Sciatic nerve (tissue), 2 donors: ENCODE measurements around the gene NGEF. TPM values are rescaled to one million over a fixed set of nuclear protein-coding genes. Genes with fewer than 3 reads are reported as not detected.

Experiments used
- ATAC-seq: fragments of 200-7000 bp; cut with Tn5 transposase; one replicate; pipeline ENCODE4 v1.9.1; 2020; ENCODE audit warnings: mild to moderate bottlenecking, moderate library complexity
- DNase-seq: peaks from one replicate; pipeline ENCODE4 v3.0.0-alpha.2; 2020; ENCODE audit warnings: low spot score
- intact Hi-C: fragments of 100-400 bp; cut with DNase I; formaldehyde crosslinking; loops from one replicate; pipeline ENCODE4 v1.14.2; 2022
- total RNA-seq: library from RNA; stranded (reverse); fragmentation: NEBNext Ultra II Directional; extraction: Animal tissue kit (Norgen Biotek cat#: 25700); gene quantifications from one replicate; pipeline ENCODE4 v1.2.1, GENCODE V29; 2021
- donor health status: DM: no; HTN: no; CAD: no.
- donor health status: DM: no; HTN: no; CAD: no.

Gene NGEF
- total RNA-seq, 1 donor from 2014 or later = 17.5 TPM

DNA sequence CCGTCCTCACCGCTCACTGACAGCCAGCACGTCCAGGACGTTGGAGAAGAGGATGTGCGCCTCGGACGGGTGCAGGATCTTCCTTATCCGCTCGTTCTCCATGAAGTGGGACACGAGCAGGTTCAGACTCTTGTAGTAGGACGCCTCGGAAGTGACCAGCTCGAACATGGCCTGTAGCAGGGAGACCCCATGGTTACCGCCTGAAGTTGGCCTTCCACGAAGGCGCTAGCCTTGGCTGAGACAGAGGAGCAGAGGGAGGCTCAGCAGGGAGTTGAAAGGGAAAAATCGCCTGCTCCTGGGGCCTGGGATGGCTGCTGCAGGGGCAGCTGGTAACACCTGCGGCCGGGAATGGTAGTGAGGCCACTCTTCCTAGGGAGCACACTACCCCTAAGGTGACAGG lies 118.3 kb downstream of the NGEF start:
- ATAC-seq (no peak), DNase-seq (no peak)
- intact Hi-C loops = no loop called here

- intact Hi-C loops = no loop called here
- no peak for ATAC-seq
- no peak for DNase-seq
Measured at GRCh38 chr2:232894251-232894650, 118.8 kb downstream of the NGEF start.

DNA sequence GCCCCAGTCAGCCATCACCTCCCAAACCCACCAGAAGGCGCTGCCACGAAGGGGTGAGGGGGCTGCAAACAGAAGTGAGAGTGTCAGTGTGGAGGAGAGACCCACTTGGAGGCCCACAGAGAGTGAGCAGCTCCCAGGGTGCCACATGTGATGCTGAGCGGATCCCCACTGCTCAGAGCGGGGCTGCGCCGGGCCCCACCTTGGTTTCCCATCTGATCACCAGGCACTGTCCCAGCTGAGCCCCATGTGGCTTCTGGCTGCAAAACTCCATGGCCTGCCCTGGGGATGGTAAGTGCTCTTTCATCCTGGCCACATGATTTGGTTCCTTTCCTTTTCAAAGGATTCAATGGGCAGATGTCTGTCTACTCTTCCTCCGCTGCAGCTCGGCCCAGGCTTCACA lies 119.2 kb downstream of the NGEF start:
- intact Hi-C loops = no loop called here
- DNase-seq (no peak), ATAC-seq (no peak)

- no peak for ATAC-seq
- no peak for DNase-seq
- intact Hi-C loops = no loop called here
Measured at GRCh38 chr2:232892843-232893242, 120.2 kb downstream of the NGEF start.

- ATAC-seq (no peak), DNase-seq (no peak)
- intact Hi-C loops = no loop called here
Measured at GRCh38 chr2:232892221-232892620, 120.8 kb downstream of the NGEF start.

DNA sequence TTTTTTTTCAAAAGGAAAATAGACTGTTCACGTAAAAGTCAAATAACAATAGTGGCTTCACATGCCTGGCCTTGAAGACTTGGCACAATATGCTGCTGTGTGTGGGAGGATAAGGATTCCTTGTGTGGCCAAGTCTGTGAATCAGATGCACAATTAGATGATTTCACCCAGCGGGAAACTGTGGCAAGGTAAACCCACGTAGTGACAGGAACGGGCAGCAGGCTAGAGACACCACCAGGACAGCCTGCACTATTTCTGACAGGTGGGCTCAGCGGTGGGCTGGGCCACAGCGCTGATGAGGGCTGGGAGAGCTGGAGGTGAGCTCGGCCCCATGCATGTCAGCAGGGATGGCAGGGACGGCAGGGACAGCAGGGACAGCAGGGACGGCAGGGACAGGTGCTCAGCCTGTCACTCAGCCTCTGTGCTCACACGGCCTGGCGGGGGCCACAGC lies 121.4 kb downstream of the NGEF start:
- DNase-seq (no peak), ATAC-seq (peak; percentile 7)
- intact Hi-C loops = no loop called here

GRCh38 chr2:232890896-232891601 lies 122.0 kb downstream of the NGEF start:
- DNase-seq = no peak
- intact Hi-C loops = no loop called here
- peak; percentile 20 for ATAC-seq

DNA sequence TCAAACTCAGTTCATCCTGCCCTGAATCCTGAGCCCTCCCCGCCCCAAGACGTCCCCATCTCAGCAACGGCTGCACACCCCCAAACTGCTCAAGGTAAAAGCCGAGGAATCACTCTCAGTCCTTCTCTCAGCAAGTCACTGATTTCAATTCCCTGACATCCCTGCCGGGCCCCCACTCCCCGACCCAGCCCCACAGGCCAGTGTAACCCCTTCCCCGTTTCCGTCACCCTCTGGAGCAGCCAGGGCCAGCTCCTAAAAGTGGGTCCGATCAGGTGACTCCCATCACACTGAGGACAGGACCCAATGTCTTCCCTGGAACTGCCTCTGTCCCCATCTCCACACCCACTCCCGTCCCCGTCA lies 122.5 kb downstream of the NGEF start:
- intact Hi-C loops = no loop called here
- DNase-seq (no peak), ATAC-seq (no peak)

- intact Hi-C loops = no loop called here
- ATAC-seq (no peak), DNase-seq (no peak)
Measured at GRCh38 chr2:232889876-232890401, 123.1 kb downstream of the NGEF start.

DNA sequence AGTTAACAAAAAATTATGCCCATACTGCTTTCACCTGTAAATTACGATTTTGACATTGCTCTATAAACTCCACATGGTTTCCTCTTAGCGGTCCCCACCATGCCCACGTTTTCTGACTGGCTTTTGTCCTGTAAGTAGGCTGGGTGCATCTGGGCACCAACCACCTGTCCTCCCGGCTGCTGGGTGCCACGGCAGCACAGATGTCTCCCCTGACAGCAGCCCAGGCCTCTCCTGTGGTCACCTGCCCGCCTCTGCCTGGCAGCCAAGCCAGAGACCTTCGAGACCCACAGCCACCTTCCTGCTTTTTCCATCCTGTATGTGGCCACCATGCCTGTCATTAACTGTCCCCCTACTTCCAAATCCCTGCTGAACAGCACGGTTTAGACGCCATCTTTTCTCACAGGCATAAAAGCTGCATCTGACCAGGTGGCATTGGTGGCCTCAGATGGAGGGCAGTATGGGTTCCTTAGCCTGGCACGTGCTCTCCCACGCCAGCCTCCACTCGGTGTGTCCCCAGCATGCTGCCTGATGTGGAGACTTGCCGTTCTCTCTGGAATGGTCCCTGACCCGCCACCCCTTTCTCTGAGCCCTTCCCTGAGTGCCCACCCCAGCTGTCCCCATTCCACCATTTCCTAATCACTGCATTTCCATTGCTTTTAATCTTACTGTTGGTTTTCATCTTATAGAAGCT lies 124.1 kb downstream of the NGEF start:
- intact Hi-C loops = no loop called here
- no peak for ATAC-seq
- DNase-seq = no peak

GRCh38 chr2:232888099-232888836 lies 124.8 kb downstream of the NGEF start:
- ATAC-seq (no peak), DNase-seq (no peak)
- intact Hi-C loops = no loop called here

DNA sequence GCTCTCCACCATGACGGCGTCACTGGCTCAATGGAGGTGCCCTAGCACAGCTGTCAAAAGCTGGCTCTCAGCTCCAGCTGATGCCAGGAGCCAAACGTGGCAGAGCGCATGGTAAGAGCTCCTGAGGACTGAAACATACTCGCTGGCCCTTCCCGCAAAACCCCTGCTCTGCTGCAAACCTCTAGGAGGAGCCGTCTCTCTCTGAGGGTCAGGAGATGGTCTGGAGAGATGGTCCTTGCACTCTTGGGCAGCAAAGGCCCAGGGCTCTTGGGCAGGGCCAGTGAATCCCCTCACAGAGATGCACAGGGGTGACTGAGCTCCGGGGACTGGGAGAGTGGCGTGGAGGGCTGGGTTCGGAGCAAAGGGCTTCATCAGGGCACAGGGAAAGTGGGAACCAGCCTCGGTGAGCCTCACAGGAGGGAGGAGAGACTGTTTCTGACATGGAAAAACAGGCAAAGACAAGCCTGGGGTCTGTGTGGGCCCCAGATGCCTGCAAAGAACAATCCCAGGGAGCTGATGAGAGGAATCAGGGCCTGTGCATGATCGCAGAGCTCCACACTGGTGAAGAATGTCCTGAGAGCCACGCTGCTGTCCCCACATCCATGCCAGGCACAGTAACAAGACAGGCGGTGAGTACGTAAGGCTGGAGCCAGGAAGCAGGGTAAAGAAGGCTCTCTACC lies 125.7 kb downstream of the NGEF start:
- intact Hi-C loops = no loop called here
- ATAC-seq (no peak), DNase-seq (no peak)

- DNase-seq = no peak
- no peak for ATAC-seq
- intact Hi-C loops = no loop called here
Measured at GRCh38 chr2:232886632-232887031, 126.4 kb downstream of the NGEF start.

DNA sequence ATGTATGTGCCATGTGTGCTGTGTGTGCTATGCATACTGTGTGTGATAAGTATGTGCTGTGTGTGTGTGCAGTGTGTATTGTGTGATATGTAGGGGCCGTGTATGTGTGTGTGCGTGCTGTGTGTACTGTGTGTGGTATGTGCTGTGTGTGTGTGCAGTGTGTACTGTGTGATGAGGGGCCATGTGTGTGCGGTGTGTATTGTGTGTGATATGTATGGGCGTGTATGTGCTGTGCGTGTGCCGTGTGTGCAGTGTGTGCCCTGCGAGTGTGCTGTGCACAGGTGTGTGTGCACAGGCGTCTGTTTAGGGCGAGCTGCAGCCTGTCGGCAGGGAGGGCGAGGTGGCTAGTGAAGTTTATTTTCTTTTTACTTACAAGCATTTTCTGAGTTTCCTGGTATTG lies 126.9 kb downstream of the NGEF start:
- DNase-seq = no peak
- ATAC-seq = no peak
- intact Hi-C loops = no loop called here

DNA sequence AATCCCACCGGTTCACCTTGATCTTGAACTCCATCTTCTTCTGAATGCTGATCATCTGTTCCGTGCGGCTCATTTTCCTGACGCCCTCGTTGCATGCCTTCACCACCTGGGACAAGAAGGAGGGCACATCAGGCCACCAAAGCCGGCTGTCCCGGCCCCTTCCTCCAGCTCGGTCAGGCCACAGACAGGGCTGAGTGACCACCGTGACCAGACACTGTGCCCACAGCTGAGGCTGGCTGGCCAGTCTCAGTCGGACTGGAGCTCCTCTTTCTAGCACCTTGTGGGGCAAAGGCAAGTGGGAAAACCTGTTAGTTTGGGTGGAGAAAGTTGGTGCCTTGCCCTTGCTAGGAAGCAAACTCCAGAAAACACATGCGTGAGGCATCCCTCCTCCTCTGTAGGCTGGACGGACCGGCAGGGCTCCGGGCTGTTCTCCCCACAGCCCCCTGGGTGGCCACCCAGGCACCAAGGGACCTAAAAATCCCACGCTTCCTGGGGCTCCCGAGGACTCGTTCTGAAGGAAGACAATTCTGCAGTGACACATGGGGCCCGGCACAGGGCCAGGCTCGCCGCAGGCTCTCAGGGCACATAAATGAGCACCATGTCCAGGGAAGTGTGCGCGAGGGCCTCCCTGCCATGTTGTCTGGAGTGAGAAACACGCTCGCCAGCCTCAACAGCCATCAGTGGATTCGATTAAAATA lies 127.6 kb downstream of the NGEF start:
- ATAC-seq = no peak
- intact Hi-C loops = no loop called here
- no peak for DNase-seq

- DNase-seq (no peak), ATAC-seq (no peak)
- intact Hi-C loops = no loop called here
Measured at GRCh38 chr2:232884549-232885263, 128.3 kb downstream of the NGEF start.

DNA sequence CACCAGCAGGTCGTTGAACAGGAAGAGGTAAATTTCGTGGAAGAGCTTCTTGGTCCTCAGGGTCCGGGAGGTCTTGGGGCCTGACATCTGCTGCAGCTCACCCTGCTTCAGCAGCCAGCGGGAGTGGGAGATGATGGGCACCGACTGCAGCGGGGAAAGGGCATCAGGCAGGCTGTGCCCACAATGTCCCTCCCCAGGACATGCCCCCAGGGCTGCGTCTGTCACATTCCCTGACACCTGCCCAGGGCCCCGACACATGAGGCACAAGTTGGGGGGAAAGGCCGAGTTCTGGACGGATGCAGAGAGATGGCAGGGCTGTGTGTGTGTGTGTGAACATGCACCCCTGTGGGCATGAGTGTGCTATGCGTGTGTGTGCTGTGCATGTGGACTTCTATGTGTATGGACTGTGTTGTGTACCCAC lies 129.0 kb downstream of the NGEF start:
- ATAC-seq (no peak), DNase-seq (no peak)
- intact Hi-C loops = no loop called here

DNA sequence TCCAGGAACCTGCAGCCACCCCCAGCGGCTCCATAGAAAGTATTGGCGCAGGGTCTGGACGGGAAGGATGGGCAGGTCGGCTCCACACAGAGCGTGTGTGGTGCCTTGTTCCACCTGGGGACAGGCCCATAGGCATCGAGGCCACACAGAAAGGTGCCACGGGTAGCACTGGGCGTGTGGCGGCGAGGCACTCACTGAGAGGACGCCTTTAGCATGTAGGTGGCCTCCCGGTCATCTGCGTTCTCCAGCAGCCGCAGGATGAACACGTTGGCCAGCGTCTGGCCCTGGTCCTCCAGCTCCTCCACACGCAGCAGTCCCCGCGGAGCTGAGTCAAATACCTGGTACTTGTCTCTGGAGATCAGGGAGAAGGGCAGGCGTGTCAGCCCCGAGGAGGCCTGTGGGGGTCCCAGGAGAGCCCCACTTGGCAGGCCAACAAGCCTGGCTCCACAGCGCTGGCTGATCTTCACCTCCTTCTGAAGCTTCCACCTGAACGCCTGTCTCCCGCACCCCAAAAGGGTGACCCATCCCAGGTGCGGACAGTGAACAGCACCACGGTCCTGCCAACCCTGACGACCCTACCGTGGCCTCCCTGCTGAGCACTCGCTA lies 129.8 kb downstream of the NGEF start:
- ATAC-seq (no peak), DNase-seq (no peak)
- intact Hi-C loops = no loop called here
